ENCODE results near the gene RAB3GAP2.
"Not testable (repeated sequence)": the region's sequence is repeated elsewhere in the genome, so short reads cannot be mapped to it uniquely, and the experiment has no call there.

The RAB3GAP2 gene

GRCh38 chr1:220233927-220234326, 38.3 kb downstream of the RAB3GAP2 start:
- no peak for DNase-seq

GRCh38 chr1:220229771-220230170, 42.5 kb downstream of the RAB3GAP2 start:
- DNase-seq = no peak

- DNase-seq = no peak
These were observed 44.9 kb downstream of the RAB3GAP2 start for GRCh38 chr1:220227393-220227792.

- DNase-seq = no peak
These were observed 45.5 kb downstream of the RAB3GAP2 start for GRCh38 chr1:220226752-220227151.

GRCh38 chr1:220225957-220226356, 46.3 kb downstream of the RAB3GAP2 start:
- DNase-seq = no peak

- DNase-seq = no peak
These were observed 47.6 kb downstream of the RAB3GAP2 start for GRCh38 chr1:220224611-220225124.

GRCh38 chr1:220224033-220224432, 48.2 kb downstream of the RAB3GAP2 start:
- no peak for DNase-seq

GRCh38 chr1:220222939-220223338, 49.3 kb downstream of the RAB3GAP2 start:
- DNase-seq = no peak

GRCh38 chr1:220221670-220222069, 50.6 kb downstream of the RAB3GAP2 start:
- no peak for DNase-seq

GRCh38 chr1:220221269-220221668, 51.0 kb downstream of the RAB3GAP2 start:
- DNase-seq = no peak

- DNase-seq = not testable (repeated sequence)
These were observed 51.6 kb downstream of the RAB3GAP2 start for GRCh38 chr1:220220699-220221040.

- no peak for DNase-seq
These were observed 52.2 kb downstream of the RAB3GAP2 start for GRCh38 chr1:220219865-220220698.

- DNase-seq = no peak
These were observed 53.2 kb downstream of the RAB3GAP2 start for GRCh38 chr1:220219136-220219442.

- DNase-seq = not testable (repeated sequence)
These were observed 53.7 kb downstream of the RAB3GAP2 start for GRCh38 chr1:220218397-220219135.

GRCh38 chr1:220217383-220217988, 54.8 kb downstream of the RAB3GAP2 start:
- no peak for DNase-seq

GRCh38 chr1:220213382-220213983, 58.8 kb downstream of the RAB3GAP2 start:
- DNase-seq = no peak

GRCh38 chr1:220207411-220207810, 64.8 kb downstream of the RAB3GAP2 start:
- DNase-seq = no peak

GRCh38 chr1:220204758-220205157, 67.5 kb downstream of the RAB3GAP2 start:
- not testable (repeated sequence) for DNase-seq

- no peak for DNase-seq
These were observed 68.4 kb downstream of the RAB3GAP2 start for GRCh38 chr1:220203816-220204215.

GRCh38 chr1:220198186-220199005, 73.9 kb downstream of the RAB3GAP2 start:
- DNase-seq = no peak

- no peak for DNase-seq
These were observed 76.6 kb downstream of the RAB3GAP2 start for GRCh38 chr1:220195701-220196100.

- no peak for DNase-seq
These were observed 82.4 kb downstream of the RAB3GAP2 start for GRCh38 chr1:220189750-220190347.

Measured in activated CD4-positive, alpha-beta T cell treated with anti-CD3 and anti-CD28 coated beads for 1 hour (primary cell).